Measurements from ENCODE around the gene ZBED4. TPM values are rescaled to one million over a fixed set of nuclear protein-coding genes. Genes with fewer than 3 reads are reported as not detected.

ZBED4 gene
- total and polyA plus RNA-seq, 8 donors, result 12.8 to 19.8 (median 15.1) TPM

DNA sequence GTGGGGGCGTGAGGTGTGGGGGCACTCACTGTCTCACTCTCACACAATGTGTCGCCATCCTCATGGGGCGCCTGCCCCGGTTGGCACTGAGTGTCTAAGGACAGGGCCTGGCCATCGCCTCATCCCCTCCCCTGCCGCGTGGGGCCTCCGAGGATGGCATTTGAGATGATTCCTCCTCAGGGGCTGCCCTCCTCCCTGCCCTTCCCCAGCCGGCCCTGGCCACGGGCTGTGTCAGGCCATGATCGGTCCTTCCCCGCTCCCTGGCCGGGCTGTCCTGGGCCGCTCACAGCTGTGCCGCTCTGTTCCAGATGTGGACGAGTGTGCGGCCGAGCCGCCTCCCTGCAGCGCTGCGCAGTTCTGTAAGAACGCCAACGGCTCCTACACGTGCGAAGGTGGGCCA, 69.3 kb downstream of the ZBED4 start:
- peak in 1 of 4 donors; percentile 79 for DNase-seq
- no peak for ATAC-seq
- TF ChIP-seq, protein P1, sequence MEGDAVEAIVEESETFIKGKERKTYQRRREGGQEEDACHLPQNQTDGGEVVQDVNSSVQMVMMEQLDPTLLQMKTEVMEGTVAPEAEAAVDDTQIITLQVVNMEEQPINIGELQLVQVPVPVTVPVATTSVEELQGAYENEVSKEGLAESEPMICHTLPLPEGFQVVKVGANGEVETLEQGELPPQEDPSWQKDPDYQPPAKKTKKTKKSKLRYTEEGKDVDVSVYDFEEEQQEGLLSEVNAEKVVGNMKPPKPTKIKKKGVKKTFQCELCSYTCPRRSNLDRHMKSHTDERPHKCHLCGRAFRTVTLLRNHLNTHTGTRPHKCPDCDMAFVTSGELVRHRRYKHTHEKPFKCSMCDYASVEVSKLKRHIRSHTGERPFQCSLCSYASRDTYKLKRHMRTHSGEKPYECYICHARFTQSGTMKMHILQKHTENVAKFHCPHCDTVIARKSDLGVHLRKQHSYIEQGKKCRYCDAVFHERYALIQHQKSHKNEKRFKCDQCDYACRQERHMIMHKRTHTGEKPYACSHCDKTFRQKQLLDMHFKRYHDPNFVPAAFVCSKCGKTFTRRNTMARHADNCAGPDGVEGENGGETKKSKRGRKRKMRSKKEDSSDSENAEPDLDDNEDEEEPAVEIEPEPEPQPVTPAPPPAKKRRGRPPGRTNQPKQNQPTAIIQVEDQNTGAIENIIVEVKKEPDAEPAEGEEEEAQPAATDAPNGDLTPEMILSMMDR (IDR thresholded peaks at IDR 0.05), result no peak
- H3K36me3 ChIP-seq, result peaks cover 0 to 62% of the 10 kb centered on the region in 2 donors
- H3K27ac ChIP-seq, result no peak overlapping the region
- H3K9me3 ChIP-seq, result no peaks in the 10 kb centered on the region
- H3K4me1 ChIP-seq, result peaks cover 7 to 29% of the 10 kb centered on the region in 2 donors
- no peak overlapping the region for H3K4me3 ChIP-seq
- no peaks in the 10 kb centered on the region for H3K27me3 ChIP-seq
- intact Hi-C loops (cut with DNase I), result loop anchor here in 1 of 2 donors (10.0 kb wide), 2 partner anchors 62 to 128 kb away; no protein-coding TSS in a partner anchor

DNA sequence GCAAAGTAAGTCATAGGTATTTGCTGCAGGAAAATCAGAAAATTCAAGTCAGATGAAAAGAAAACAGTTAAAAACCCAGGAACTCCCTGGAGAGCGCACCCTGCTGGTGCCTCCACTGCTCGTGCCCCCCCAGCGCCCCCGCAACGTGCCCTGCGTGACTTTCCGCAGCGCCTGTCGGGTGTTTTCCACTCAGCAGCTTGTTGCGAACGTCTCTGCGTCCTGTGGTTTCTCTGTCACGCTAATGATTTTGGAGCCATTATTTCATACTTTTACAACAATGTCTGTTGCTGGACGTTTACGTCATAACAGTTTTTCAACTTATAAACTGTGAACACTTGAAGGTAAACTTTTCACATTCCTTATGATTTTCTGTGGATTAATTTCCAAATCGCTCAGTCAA, 69.8 kb downstream of the ZBED4 start:
- intact Hi-C loops (cut with DNase I), result loop anchor here in 1 of 2 donors (10.0 kb wide), 2 partner anchors 61 to 129 kb away; no protein-coding TSS in a partner anchor
- peaks cover 7 to 29% of the 10 kb centered on the region in 2 donors for H3K4me1 ChIP-seq
- TF ChIP-seq, protein P1 (IDR thresholded peaks at IDR 0.05), result no peak
- H3K9me3 ChIP-seq, result no peaks in the 10 kb centered on the region
- H3K36me3 ChIP-seq, result peaks cover 0 to 62% of the 10 kb centered on the region in 2 donors
- H3K27ac ChIP-seq, result no peak overlapping the region
- no peaks in the 10 kb centered on the region for H3K27me3 ChIP-seq
- H3K4me3 ChIP-seq, result no peak overlapping the region
- ATAC-seq (no peak), DNase-seq (no peak)

DNA sequence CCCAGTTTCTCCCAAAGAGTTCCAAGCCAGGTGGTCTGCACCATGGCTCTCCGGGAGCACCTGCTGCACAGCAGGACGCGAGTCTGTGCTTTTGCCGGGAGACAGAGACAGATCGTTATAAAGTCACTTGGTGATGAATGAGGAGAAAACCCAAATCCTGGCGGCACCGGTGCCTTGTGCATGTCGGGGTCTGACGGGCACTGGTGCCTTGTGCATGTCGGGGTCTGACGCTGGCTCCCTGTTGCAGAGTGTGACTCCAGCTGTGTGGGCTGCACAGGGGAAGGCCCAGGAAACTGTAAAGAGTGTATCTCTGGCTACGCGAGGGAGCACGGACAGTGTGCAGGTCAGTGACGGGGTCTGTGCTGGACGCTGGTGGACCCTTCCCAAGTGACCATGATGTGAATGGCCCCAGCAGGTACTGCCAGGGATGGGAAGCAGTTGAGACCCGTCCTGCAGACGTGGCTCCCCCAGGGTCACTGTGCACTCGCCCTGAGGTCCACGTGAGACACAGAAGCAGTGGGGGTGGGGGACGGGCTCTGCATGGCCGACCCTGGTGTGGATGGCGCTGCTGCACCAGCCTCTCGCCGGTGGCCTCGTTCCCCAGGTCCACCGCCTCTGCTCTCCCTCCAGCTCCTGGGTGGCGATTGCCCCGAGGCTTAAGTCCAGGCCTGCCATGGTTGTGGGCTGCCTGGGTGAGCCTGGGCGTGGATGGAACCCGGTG, 70.6 kb downstream of the ZBED4 start:
- intact Hi-C loops (cut with DNase I), result loop anchor here in 1 of 2 donors (10.0 kb wide), 2 partner anchors 61 to 129 kb away; no protein-coding TSS in a partner anchor
- H3K4me1 ChIP-seq, result peaks cover 3 to 25% of the 10 kb centered on the region in 2 donors
- TF ChIP-seq, protein P1 (IDR thresholded peaks at IDR 0.05), result no peak
- no peaks in the 10 kb centered on the region for H3K9me3 ChIP-seq
- no peak overlapping the region for H3K4me3 ChIP-seq
- ATAC-seq, result no peak
- H3K36me3 ChIP-seq, result peaks cover 0 to 62% of the 10 kb centered on the region in 2 donors
- no peak overlapping the region for H3K27ac ChIP-seq
- peaks cover 0 to 8% of the 10 kb centered on the region in 2 donors for H3K27me3 ChIP-seq
- DNase-seq, result peak in 1 of 4 donors; percentile 55

DNA sequence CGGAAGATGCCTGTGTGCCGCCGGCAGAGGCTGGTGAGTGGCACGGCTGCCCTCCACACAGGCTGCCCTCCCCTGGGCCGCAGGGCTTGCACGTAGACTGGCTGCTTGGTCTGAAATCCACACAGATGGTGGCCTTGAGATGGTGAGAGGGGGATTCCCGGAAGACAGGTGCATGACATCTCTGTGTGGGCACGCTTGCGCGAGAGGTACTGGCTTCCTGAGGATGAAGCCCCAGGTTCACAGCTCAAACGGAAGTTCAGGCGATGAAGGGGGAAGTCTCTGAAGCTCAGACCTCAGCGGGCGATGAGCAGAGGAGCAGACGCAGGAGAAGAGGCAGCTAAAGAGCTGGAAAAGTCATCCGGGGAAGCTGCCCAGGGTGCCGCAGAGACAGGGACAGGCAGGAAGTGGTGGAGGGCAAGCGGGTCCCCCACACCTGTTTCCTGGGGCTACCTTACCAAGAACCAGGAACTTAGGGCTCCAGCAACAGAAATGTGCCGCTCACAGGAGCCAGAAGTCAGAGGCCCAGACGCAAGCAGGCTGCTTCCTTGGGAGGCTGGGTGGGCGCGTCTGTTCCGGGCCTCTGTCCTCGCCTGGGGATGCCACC, 72.0 kb downstream of the ZBED4 start:
- TF ChIP-seq, protein P1 (IDR thresholded peaks at IDR 0.05), result no peak
- peak overlapping the region in 1 of 2 donors; percentile 63 for H3K27ac ChIP-seq
- intact Hi-C loops (cut with DNase I), result loop anchor here in 1 of 2 donors (10.0 kb wide), 2 partner anchors 59 to 131 kb away; no protein-coding TSS in a partner anchor

DNA sequence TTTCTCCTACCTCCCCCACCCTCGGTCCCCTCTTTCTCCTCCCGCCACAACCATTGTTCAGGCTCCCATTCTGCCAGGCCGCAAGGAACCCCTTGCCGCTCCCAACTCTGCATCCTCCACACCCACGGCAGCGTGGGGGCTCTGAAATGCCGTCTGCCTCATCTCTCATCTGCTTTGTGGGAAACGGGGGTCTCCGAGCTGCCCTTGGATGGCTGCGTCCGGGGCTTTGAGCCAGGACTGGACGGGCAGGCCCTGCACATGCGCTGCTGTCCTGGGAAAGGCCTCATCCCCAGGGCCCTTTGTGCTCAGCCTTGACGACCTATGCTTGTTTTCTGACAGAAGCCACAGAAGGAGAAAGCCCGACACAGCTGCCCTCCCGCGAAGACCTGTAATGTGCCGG, 73.3 kb downstream of the ZBED4 start:
- DNase-seq (no peak), ATAC-seq (no peak)
- Histone ChIP-seq H3K27me3 (peaks cover 0 to 9% of the 10 kb centered on the region in 2 donors), H3K36me3 (peaks cover 0 to 44% of the 10 kb centered on the region in 2 donors), H3K4me1 (peaks cover 10 to 40% of the 10 kb centered on the region in 2 donors), H3K9me3 (no peaks in the 10 kb centered on the region), H3K27ac (no peak overlapping the region), H3K4me3 (no peak overlapping the region)
- TF ChIP-seq, protein P1 (IDR thresholded peaks at IDR 0.05), result no peak
- intact Hi-C loops (cut with DNase I), result loop anchor here in 1 of 2 donors (10.0 kb wide), 2 partner anchors 58 to 132 kb away; no protein-coding TSS in a partner anchor

More for the DNA sequence above, 72.0 kb downstream of the ZBED4 start:
- peaks cover 0 to 9% of the 10 kb centered on the region in 2 donors for H3K27me3 ChIP-seq
- H3K4me1 ChIP-seq, result peaks cover 4 to 27% of the 10 kb centered on the region in 2 donors
- ATAC-seq (no peak), DNase-seq (peak in 1 of 4 donors; percentile 70)
- no peak overlapping the region for H3K4me3 ChIP-seq
- peaks cover 0 to 57% of the 10 kb centered on the region in 2 donors for H3K36me3 ChIP-seq
- H3K9me3 ChIP-seq, result no peaks in the 10 kb centered on the region
